ENCODE data around the gene DENND1A. TPM values are rescaled to one million over a fixed set of nuclear protein-coding genes. Genes with fewer than 3 reads are reported as not detected.
"Not testable (repeated sequence)": the region's sequence is repeated elsewhere in the genome, so short reads cannot be mapped to it uniquely, and the experiment has no call there.

The DENND1A gene
- total and polyA plus RNA-seq, 4 experiments from 2014 or later, result 1.4 to 14.2 (median 9.9) TPM

DNA sequence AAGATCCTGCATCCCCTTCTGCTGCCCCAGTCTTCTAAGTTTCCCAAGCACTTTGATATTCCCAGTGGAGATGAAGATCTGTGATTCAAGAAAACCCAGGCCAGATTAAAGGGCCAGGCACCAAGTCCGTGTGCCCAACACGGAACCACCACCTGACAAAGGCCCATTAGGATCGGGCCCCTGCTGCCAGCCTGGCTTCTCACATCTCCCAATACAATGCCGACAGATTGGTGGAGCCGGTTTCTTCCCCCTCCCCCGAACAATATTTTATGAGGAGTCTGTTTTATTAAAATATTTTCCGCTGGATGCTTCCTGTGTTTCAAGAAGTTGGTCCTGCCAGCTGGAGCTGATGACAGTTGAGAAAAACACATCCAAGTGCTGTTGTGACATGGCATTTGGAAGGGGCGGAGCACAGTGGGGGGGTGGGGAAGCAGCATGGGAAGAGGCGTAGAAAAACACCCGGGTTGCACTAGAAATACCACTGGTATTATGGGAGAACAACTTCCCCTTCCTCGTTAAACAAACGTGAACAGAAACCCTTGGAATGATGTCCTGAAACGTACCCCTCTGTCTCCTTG, 528.9 kb downstream of the DENND1A start:
- Histone ChIP-seq H3K4me1 (ENCODE audit: insufficient read depth, low read length) (no peaks in the 10 kb centered on the region), H3K36me3 (ENCODE audit: insufficient read depth, low read length) (no peaks in the 10 kb centered on the region), H3K9me3 (ENCODE audit: control insufficient read depth in 1 of 2, low read length in 2 of 2) (no peaks in the 10 kb centered on the region), H3K27me3 (ENCODE audit: insufficient read depth, low read length) (no peaks in the 10 kb centered on the region), H3K4me3 (ENCODE audit: low read length in 2 of 2) (no peak overlapping the region), H3K27ac (ENCODE audit: low read depth, low read length) (no peak overlapping the region)
- DNase-seq, result no peak
- intact Hi-C loops (cut with micrococcal nuclease), result no loop called here
- Mint-ChIP-seq H3K27ac (no peak overlapping the region), H3K27me3 (no peaks in the 10 kb centered on the region), H3K36me3 (peaks cover 0 to 1% of the 10 kb centered on the region in 2 donors), H3K9me3 (no peaks in the 10 kb centered on the region), H3K4me3 (no peak overlapping the region), H3K4me1 (peaks cover 0 to under 1% (median under 1%) of the 10 kb centered on the region in 4 donors)
- POLR2A ChIA-PET (ENCODE audit: partially characterized antibody), result no interaction called here
- CTCF ChIA-PET (ENCODE audit: partially characterized antibody), result no interaction called here

DNA sequence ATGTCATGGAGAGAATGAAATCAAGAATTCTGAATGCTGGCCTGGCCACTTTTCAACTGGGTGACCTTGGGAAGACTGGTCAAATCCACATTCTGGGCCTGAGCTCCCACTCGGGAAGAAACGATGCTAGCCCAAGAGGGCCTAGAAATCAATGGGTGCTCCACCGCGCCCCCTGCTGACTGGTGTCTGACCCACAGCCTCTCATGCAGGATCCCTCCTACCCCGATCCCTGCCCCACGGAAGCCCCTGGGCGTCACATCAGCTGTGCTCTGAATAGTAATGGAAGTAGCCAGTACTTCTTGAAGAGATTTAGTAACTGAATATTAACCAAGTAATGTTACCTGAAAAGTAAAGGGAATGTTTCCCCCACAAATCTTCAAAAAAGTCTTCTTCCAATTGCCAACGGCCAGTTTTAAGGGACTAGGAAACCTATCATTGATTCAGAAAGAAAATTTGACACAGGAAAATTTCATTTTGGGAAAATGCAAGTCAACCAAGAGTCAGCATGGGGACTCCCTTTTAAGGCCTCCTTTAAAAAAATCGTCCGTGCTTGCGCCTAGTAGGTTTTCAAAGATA, 530.0 kb downstream of the DENND1A start:
- no peaks in the 10 kb centered on the region for H3K36me3 ChIP-seq (ENCODE audit: insufficient read depth, low read length)
- POLR2A ChIA-PET (ENCODE audit: partially characterized antibody), result no interaction called here
- Mint-ChIP-seq H3K36me3 (peaks cover under 1 to 1% of the 10 kb centered on the region in 2 donors), H3K9me3 (no peaks in the 10 kb centered on the region), H3K4me1 (no peaks in the 10 kb centered on the region), H3K27ac (no peak overlapping the region), H3K4me3 (no peak overlapping the region), H3K27me3 (no peaks in the 10 kb centered on the region)
- no peaks in the 10 kb centered on the region for H3K27me3 ChIP-seq (ENCODE audit: insufficient read depth, low read length)
- DNase-seq, result peak in 1 of 5 donors; percentile 7
- intact Hi-C loops (cut with micrococcal nuclease), result no loop called here
- H3K4me3 ChIP-seq (ENCODE audit: low read length in 2 of 2), result no peak overlapping the region
- CTCF ChIA-PET (ENCODE audit: partially characterized antibody), result no interaction called here
- H3K9me3 ChIP-seq (ENCODE audit: control insufficient read depth in 1 of 2, low read length in 2 of 2), result no peaks in the 10 kb centered on the region
- H3K27ac ChIP-seq (ENCODE audit: low read depth, low read length), result no peak overlapping the region
- no peaks in the 10 kb centered on the region for H3K4me1 ChIP-seq (ENCODE audit: insufficient read depth, low read length)

DNA sequence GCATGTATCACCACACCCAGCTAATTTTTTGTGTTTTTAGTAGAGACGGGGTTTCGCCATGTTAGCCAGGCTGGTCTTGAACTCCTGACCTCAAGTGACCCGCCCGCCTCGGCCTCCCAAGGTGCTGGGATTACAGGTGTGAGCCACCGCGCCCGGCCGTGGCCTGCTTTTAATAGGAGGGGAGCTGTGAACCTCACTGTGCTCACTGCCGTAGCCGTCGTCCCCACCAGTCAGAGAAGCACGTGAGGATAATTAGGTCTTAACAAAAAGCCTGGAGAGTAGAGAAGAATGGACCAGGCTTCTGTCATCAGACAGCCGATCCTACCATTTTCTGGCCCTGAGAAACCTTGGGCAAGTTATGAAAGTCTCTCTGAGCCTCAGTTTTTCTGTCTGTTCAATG, 531.0 kb downstream of the DENND1A start:
- H3K27me3 Mint-ChIP-seq; H3K27ac Mint-ChIP-seq; H3K9me3 Mint-ChIP-seq; H3K36me3 Mint-ChIP-seq; H3K4me1 Mint-ChIP-seq; H3K4me3 ChIP-seq (ENCODE audit: low read length in 2 of 2); H3K27ac ChIP-seq (ENCODE audit: low read depth, low read length); H3K36me3 ChIP-seq (ENCODE audit: insufficient read depth, low read length); H3K4me3 Mint-ChIP-seq; POLR2A ChIA-PET (ENCODE audit: partially characterized antibody); H3K9me3 ChIP-seq (ENCODE audit: control insufficient read depth in 1 of 2, low read length in 2 of 2); H3K27me3 ChIP-seq (ENCODE audit: insufficient read depth, low read length); intact Hi-C loops (cut with micrococcal nuclease); H3K4me1 ChIP-seq (ENCODE audit: insufficient read depth, low read length): not testable (repeated sequence)
- CTCF ChIA-PET (ENCODE audit: partially characterized antibody), result interaction anchor here (0.6 kb wide), 1 partner anchor 38 kb away, joined by 3 read pairs; no protein-coding TSS in a partner anchor
- peak in 1 of 5 donors; percentile 27 for DNase-seq

DNA sequence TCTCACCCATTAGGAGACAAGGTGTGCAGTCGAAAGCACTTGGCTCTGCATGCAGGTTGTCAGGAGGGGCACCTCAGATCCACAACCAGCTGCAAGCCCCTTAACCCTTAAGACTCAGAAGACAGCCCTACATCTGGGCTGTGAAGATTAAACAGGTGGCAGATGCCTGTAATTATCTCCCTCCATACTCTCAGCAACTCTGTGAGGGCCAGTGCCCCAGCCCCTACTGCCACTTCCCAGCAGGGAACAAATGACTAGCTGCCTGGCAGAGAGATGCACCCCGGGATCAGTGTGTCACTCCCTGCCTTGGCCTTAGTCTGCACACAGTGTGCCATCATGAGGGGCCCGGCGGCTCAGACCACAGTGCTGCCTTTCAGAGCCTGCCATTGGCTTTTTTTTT, 532.0 kb downstream of the DENND1A start:
- Mint-ChIP-seq H3K27ac (no peak overlapping the region), H3K4me1 (no peaks in the 10 kb centered on the region), H3K4me3 (no peak overlapping the region), H3K9me3 (no peaks in the 10 kb centered on the region), H3K27me3 (no peaks in the 10 kb centered on the region), H3K36me3 (peaks cover 1 to 10% of the 10 kb centered on the region in 2 donors)
- intact Hi-C loops (cut with micrococcal nuclease), result no loop called here
- no peaks in the 10 kb centered on the region for H3K36me3 ChIP-seq (ENCODE audit: insufficient read depth, low read length)
- H3K27me3 ChIP-seq (ENCODE audit: insufficient read depth, low read length), result no peaks in the 10 kb centered on the region
- H3K27ac ChIP-seq (ENCODE audit: low read depth, low read length), result no peak overlapping the region
- ChIA-PET CTCF (ENCODE audit: partially characterized antibody) (no interaction called here), POLR2A (ENCODE audit: partially characterized antibody) (no interaction called here)
- H3K9me3 ChIP-seq (ENCODE audit: control insufficient read depth in 1 of 2, low read length in 2 of 2), result no peaks in the 10 kb centered on the region
- DNase-seq, result no peak
- H3K4me1 ChIP-seq (ENCODE audit: insufficient read depth, low read length), result no peaks in the 10 kb centered on the region
- H3K4me3 ChIP-seq (ENCODE audit: low read length in 2 of 2), result no peak overlapping the region

DNA sequence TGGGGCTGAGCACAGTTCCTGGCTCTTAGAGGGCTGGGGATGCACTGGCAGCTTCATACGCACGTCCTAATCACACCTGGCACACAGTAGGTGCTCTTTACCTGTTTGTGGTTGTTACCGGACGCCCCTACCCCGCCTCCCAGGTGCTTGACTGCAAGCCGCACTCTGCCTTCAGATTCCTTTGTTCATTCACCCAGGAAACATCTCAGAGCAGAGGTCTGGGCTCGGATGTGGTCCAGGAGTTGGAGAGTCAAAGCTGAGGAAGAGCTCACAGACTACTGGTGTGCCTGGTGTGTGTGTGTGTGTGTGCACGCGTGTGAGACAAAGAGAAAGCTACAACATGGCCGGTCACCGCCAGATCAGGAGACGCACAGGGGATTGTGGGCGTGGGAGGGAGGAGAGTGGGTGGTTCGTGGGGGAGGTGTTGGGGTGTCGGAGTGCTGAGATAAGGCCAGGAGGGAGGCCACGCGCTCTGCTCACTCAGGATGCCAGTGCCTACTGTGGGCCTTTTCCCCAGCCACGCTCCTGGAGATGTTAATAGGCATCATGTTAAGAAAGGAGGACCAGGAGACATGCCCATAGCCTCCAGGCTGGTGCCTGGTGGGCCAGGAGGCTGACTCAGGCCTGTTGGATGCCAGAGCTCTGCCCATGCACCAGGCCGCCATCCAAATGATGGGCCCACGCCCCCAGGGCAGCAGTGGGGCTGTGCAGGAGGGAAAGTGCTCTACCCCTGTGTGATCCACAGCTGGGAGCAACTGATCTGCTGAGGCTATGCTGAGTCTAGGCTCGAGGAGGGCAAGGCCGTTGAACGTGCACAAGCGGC, 534.0 kb downstream of the DENND1A start:
- peaks cover 1 to 16% of the 10 kb centered on the region in 2 donors for H3K36me3 Mint-ChIP-seq
- H3K27ac Mint-ChIP-seq, result peak overlapping the region in 1 of 7 donors; percentile 57
- ChIA-PET CTCF (ENCODE audit: partially characterized antibody) (no interaction called here), POLR2A (ENCODE audit: partially characterized antibody) (no interaction called here)
- no peaks in the 10 kb centered on the region for H3K4me1 Mint-ChIP-seq
- H3K27me3 ChIP-seq (ENCODE audit: insufficient read depth, low read length), result no peaks in the 10 kb centered on the region
- intact Hi-C loops (cut with micrococcal nuclease), result no loop called here
- H3K4me1 ChIP-seq (ENCODE audit: insufficient read depth, low read length), result no peaks in the 10 kb centered on the region
- no peak overlapping the region for H3K4me3 ChIP-seq (ENCODE audit: low read length in 2 of 2)
- H3K9me3 ChIP-seq (ENCODE audit: control insufficient read depth in 1 of 2, low read length in 2 of 2), result no peaks in the 10 kb centered on the region
- DNase-seq, result peak in 1 of 5 donors; percentile 31
- H3K27ac ChIP-seq (ENCODE audit: low read depth, low read length), result no peak overlapping the region
- no peak overlapping the region for H3K4me3 Mint-ChIP-seq
- H3K27me3 Mint-ChIP-seq, result no peaks in the 10 kb centered on the region
- H3K36me3 ChIP-seq (ENCODE audit: insufficient read depth, low read length), result no peaks in the 10 kb centered on the region
- no peaks in the 10 kb centered on the region for H3K9me3 Mint-ChIP-seq

DNA sequence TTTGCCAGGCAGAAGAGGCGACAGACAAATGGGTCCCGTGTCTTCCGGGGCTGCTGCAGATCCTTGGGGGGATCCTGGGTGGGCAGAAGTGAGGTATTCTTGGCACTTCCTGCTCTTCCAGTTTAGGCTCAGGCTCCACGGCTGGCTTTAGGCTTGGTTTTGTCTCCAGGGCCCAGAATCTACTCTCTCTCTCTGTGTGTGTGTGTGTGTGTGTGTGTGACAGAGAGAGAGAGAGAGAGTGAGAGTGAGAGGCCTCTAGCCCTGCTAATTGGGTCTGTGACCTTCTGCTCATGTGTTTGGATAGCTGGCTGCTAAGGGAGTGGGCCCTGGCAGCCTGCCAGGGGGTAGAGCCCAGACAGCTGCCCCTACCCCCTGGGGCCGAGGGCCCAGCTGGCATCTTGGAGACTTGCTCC, 534.6 kb downstream of the DENND1A start:
- ChIA-PET CTCF (ENCODE audit: partially characterized antibody) (no interaction called here), POLR2A (ENCODE audit: partially characterized antibody) (no interaction called here)
- Histone ChIP-seq H3K27ac (ENCODE audit: low read depth, low read length) (no peak overlapping the region), H3K9me3 (ENCODE audit: control insufficient read depth in 1 of 2, low read length in 2 of 2) (no peaks in the 10 kb centered on the region), H3K4me1 (ENCODE audit: insufficient read depth, low read length) (no peaks in the 10 kb centered on the region), H3K4me3 (ENCODE audit: low read length in 2 of 2) (no peak overlapping the region), H3K27me3 (ENCODE audit: insufficient read depth, low read length) (no peaks in the 10 kb centered on the region), H3K36me3 (ENCODE audit: insufficient read depth, low read length) (no peaks in the 10 kb centered on the region)
- H3K9me3 Mint-ChIP-seq, result no peaks in the 10 kb centered on the region
- peaks cover 1 to 16% of the 10 kb centered on the region in 2 donors for H3K36me3 Mint-ChIP-seq
- H3K27ac Mint-ChIP-seq, result no peak overlapping the region
- no peaks in the 10 kb centered on the region for H3K27me3 Mint-ChIP-seq
- H3K4me3 Mint-ChIP-seq, result no peak overlapping the region
- H3K4me1 Mint-ChIP-seq, result no peaks in the 10 kb centered on the region
- intact Hi-C loops (cut with micrococcal nuclease), result no loop called here
- DNase-seq, result no peak

DNA sequence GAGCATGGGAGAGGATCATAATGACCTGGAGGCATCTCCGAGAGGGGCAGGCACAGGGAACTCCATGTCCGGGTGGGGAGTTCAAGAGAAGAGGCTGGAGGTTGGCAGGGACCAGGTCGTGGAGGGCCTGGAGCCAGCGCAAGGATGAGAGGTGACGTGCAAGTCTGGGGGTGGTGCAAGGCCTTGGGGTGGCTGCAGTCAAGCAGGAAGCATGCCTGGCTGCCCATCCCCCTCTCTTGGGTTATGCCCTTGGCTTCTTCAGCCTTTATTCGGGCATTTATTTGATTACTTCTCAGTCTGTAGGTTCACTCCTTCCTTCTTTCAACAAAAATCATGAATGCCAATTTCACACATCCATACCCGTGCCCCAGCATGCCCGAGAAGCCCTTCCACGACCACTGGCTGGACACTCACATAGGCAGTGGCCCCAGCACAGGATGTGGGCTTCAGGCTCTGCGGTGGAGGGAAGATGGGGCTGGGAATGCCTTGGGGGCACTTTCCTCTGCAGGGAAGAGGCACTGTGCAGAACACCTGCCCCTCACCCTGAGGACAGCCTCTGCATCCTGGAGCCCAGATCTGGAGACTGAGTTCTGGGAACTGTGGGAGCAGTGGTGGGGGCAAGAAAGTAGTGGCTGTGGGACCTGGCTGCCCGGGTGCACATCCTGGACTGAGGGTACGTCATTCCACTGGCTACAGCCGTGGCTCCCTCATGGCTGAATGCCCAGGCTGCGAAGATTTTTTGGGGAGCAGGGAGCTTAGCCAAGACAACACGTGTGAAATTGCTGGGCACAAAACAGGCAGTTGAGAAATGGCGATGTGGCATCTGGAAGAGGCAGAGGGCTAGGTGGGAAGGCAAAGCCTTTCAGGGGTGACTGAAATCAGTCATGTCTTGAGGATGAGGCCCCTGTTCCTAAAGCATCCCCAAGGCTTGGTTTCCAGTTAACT, 535.4 kb downstream of the DENND1A start:
- Histone ChIP-seq H3K36me3 (ENCODE audit: insufficient read depth, low read length) (no peaks in the 10 kb centered on the region), H3K9me3 (ENCODE audit: control insufficient read depth in 1 of 2, low read length in 2 of 2) (no peaks in the 10 kb centered on the region), H3K27me3 (ENCODE audit: insufficient read depth, low read length) (no peaks in the 10 kb centered on the region), H3K4me1 (ENCODE audit: insufficient read depth, low read length) (no peaks in the 10 kb centered on the region), H3K4me3 (ENCODE audit: low read length in 2 of 2) (no peak overlapping the region), H3K27ac (ENCODE audit: low read depth, low read length) (no peak overlapping the region)
- peak in 1 of 5 donors; percentile 16 for DNase-seq
- H3K36me3 Mint-ChIP-seq, result peaks cover 1 to 16% of the 10 kb centered on the region in 2 donors
- intact Hi-C loops (cut with micrococcal nuclease), result no loop called here
- ChIA-PET POLR2A (ENCODE audit: partially characterized antibody) (no interaction called here), CTCF (ENCODE audit: partially characterized antibody) (no interaction called here)
- no peaks in the 10 kb centered on the region for H3K4me1 Mint-ChIP-seq
- H3K4me3 Mint-ChIP-seq, result peak overlapping the region in 1 of 8 donors; percentile 54
- no peaks in the 10 kb centered on the region for H3K27me3 Mint-ChIP-seq
- no peak overlapping the region for H3K27ac Mint-ChIP-seq
- H3K9me3 Mint-ChIP-seq, result no peaks in the 10 kb centered on the region
